HepG2 (cell line): Measurements from ENCODE around the gene NPDC1. TPM values are rescaled to one million over a fixed set of nuclear protein-coding genes. Genes with fewer than 3 reads are reported as not detected.

Source experiments
- AGO2 ChIP-seq: fragments of 200-400 bp; formaldehyde crosslinking; optimal IDR thresholded peaks from 2 replicates; pipeline ENCODE3; 2017; ENCODE audit warnings: mild to moderate bottlenecking, low read depth, low read length, moderate library complexity
- FOXJ3 ChIP-seq: sonication (generic); formaldehyde crosslinking; IDR thresholded peaks from 2 replicates; pipeline ENCODE4 v1.4.0; 2020; ENCODE audit warnings: missing genetic modification reagents, mild to moderate bottlenecking, borderline replicate concordance
- LCORL ChIP-seq, 2 experiments: fragments of 450-650 bp in 1 of 2; sonication (generic) in 1 of 2; formaldehyde crosslinking in 1 of 2; IDR thresholded peaks; 2 replicates each; pipeline versions ENCODE4 v1.5.0 to v1.6.1; 2017 to 2020; ENCODE audit warnings: antibody characterized with exemption in 1 of 2, missing genetic modification reagents in 1 of 2
- MEF2D ChIP-seq: sonication (generic); formaldehyde crosslinking; IDR thresholded peaks from 2 replicates; pipeline ENCODE4 v1.5.1; 2020; ENCODE audit warnings: mild to moderate bottlenecking, missing genetic modification reagents
- MXD4 ChIP-seq: IDR thresholded peaks from 2 replicates; pipeline ENCODE4 v1.6.1; 2016; ENCODE audit warnings: mild to moderate bottlenecking, missing biosample characterization, missing genetic modification reagents
- MYC ChIP-seq: sonication (generic); formaldehyde crosslinking; IDR thresholded peaks from 2 replicates; pipeline ENCODE4 v1.9.0; 2021; ENCODE audit warnings: missing genetic modification reagents, borderline replicate concordance
- NR2F6 ChIP-seq, 2 experiments: IDR thresholded peaks; 2 replicates each; pipeline ENCODE4 v1.6.1; 2016; ENCODE audit warnings: antibody characterized with exemption in 1 of 2, mild to moderate bottlenecking in 1 of 2
- PCBP1 ChIP-seq: fragments of 200-400 bp; formaldehyde crosslinking; IDR thresholded peaks from 2 replicates; pipeline ENCODE4 v1.6.1; 2017; ENCODE audit warnings: mild to moderate bottlenecking, low read depth, low read length, borderline replicate concordance
- PITX1 ChIP-seq: sonication (generic); formaldehyde crosslinking; IDR thresholded peaks from 2 replicates; pipeline ENCODE4 v1.5.1; 2020; ENCODE audit warnings: mild to moderate bottlenecking, missing genetic modification reagents
- REPIN1 ChIP-seq: sonication (generic); formaldehyde crosslinking; IDR thresholded peaks from 2 replicates; pipeline ENCODE4 v1.8.0; 2022; ENCODE audit warnings: missing genetic modification reagents, low read depth, mild to moderate bottlenecking, borderline replicate concordance
- ZFP41 ChIP-seq: sonication (generic); formaldehyde crosslinking; IDR thresholded peaks from 2 replicates; pipeline ENCODE4 v1.4.0; 2020; ENCODE audit warnings: mild to moderate bottlenecking, missing genetic modification reagents, borderline replicate concordance
- ZMYM2 ChIP-seq: sonication (generic); formaldehyde crosslinking; IDR thresholded peaks from 2 replicates; pipeline ENCODE4 v1.8.0; 2022; ENCODE audit warnings: mild to moderate bottlenecking, missing genetic modification reagents
- ZMYM3 ChIP-seq: sonication (generic); formaldehyde crosslinking; IDR thresholded peaks from 2 replicates; pipeline ENCODE4 v1.5.1; 2020; ENCODE audit warnings: mild to moderate bottlenecking, missing genetic modification reagents
- ZNF264 ChIP-seq: sonication (generic); formaldehyde crosslinking; IDR thresholded peaks from 2 replicates; pipeline ENCODE4 v1.4.0; 2020; ENCODE audit warnings: missing genetic modification reagents
- ZNF292 ChIP-seq: sonication (generic); formaldehyde crosslinking; IDR thresholded peaks from 2 replicates; pipeline ENCODE4 v1.8.1; 2022; ENCODE audit warnings: mild to moderate bottlenecking, low read depth, missing genetic modification reagents, borderline replicate concordance
- ZNF451 ChIP-seq: sonication (generic); formaldehyde crosslinking; IDR thresholded peaks from 2 replicates; pipeline ENCODE4 v1.5.0; 2020; ENCODE audit warnings: mild to moderate bottlenecking, missing genetic modification reagents
- ZNF782 ChIP-seq: sonication (generic); formaldehyde crosslinking; IDR thresholded peaks from 2 replicates; pipeline ENCODE4 v1.4.0; 2020; ENCODE audit warnings: missing genetic modification reagents, mild to moderate bottlenecking, borderline replicate concordance
- ZNF839 ChIP-seq: sonication (generic); formaldehyde crosslinking; IDR thresholded peaks from 2 replicates; pipeline ENCODE4 v1.4.0; 2020; ENCODE audit warnings: missing genetic modification reagents, mild to moderate bottlenecking, borderline replicate concordance
- polyA plus RNA-seq, 8 experiments: library from polyadenylated mRNA; depleted of rRNA in 3 of 8; stranded (reverse) in 7 of 8; unstranded in 1 of 8; fragments of >200 nt; fragmentation: Illumina TruSeq in 4 of 8; extraction: Trizol in 4 of 8; gene quantifications; 2 replicates each; pipeline versions ENCODE4 v1.2.1 to v1.2.3, GENCODE V29; 2011 to 2016; ENCODE audit warnings: low read depth in 4 of 8, missing spikeins in 1 of 8, mixed read lengths in 1 of 8; ENCODE audit not compliant: insufficient read depth in 1 of 8
- total RNA-seq, 5 experiments: library from RNA; depleted of rRNA; stranded (reverse); fragments of >200 nt; fragmentation: Illumina TruSeq; extraction: Trizol; gene quantifications; 2 replicates each; pipeline ENCODE4 v1.2.3, GENCODE V29; 2016; ENCODE audit warnings: low read depth in 1 of 5
- TF ChIP-seq, protein P1 (sequence below): sonication (generic); formaldehyde crosslinking; IDR thresholded peaks from 2 replicates; pipeline ENCODE4 v1.4.0; 2020; ENCODE audit warnings: missing genetic modification reagents
- TF ChIP-seq, protein P2 (sequence below): sonication (generic); formaldehyde crosslinking; IDR thresholded peaks from 2 replicates; pipeline ENCODE4 v1.5.0; 2020; ENCODE audit warnings: missing genetic modification reagents, mild to moderate bottlenecking, borderline replicate concordance
- TF ChIP-seq, protein P3 (sequence below): sonication (generic); formaldehyde crosslinking; IDR thresholded peaks from 2 replicates; pipeline ENCODE4 v1.5.1; 2020; ENCODE audit warnings: mild to moderate bottlenecking, missing genetic modification reagents, moderate library complexity
- TF ChIP-seq, protein P4 (sequence below): sonication (generic); formaldehyde crosslinking; IDR thresholded peaks from 2 replicates; pipeline ENCODE4 v1.8.1; 2022; ENCODE audit warnings: mild to moderate bottlenecking, missing genetic modification reagents
- TF ChIP-seq, protein P5 (sequence below): sonication (generic); formaldehyde crosslinking; IDR thresholded peaks from 2 replicates; pipeline ENCODE4 v1.8.0; 2022; ENCODE audit warnings: mild to moderate bottlenecking, missing genetic modification reagents

The NPDC1 gene
- total and polyA plus RNA-seq, 2 of the 13 experiments (the other 11 are each of a cell fraction or from before 2014, with no cell fraction given), result 0.84 to 5.4 TPM

DNA sequence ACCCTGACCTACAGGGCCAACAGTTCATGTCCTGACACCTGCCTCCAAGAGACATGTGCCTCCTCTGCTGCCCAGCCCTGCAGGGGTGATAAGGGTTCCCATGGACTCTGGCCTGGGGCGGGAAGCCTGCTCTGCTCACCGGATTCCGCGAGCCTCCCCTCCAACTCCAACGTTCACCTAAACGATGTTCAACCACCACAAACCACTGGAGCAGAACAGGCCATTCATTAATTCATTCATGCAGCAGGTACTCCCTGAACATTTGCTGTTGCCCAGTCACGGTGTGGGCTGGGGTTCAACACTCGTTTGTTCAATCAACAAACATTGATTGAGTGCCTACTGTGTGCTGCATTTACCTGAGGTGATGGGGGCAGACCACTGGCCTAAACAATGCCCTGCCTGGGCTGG, 28.0 kb upstream of the NPDC1 start (continued):
- TF ChIP-seq MEF2D (CRISPR knock-in tag) (peak; percentile 44; the same call in 1 of the 2 replicates), LCORL (IDR thresholded peaks at IDR 0.05) (no peak), LCORL (CRISPR knock-in tag; IDR thresholded peaks at IDR 0.05) (peak; percentile 54; the same call in 1 of the 2 replicates), MXD4 (0 out of 2 replicates have a peak, but pooled peaks have one; percentile 18), ZFP41 (no peak), AGO2 (no peak), ZMYM3 (CRISPR knock-in tag) (peak; percentile 83), ZNF451 (CRISPR knock-in tag) (no peak), ZNF264 (CRISPR knock-in tag) (peak; percentile 43; the same call in 1 of the 2 replicates), ZMYM2 (0 out of 2 replicates have a peak, but pooled peaks have one; percentile 23), FOXJ3 (CRISPR knock-in tag) (no peak), ZNF292 (CRISPR knock-in tag) (0 out of 2 replicates have a peak, but pooled peaks have one; percentile 21), PCBP1 (no peak), MYC (CRISPR knock-in tag) (peak; percentile 83), ZNF839 (no peak), NR2F6 (IDR thresholded peaks at IDR 0.05) (no peak), NR2F6 (CRISPR knock-in tag; IDR thresholded peaks at IDR 0.05) (0 out of 2 replicates have a peak, but pooled peaks have one; percentile 24), REPIN1 (CRISPR knock-in tag) (no peak), ZNF782 (CRISPR knock-in tag) (no peak), PITX1 (CRISPR knock-in tag) (peak; percentile 38; the same call in 1 of the 2 replicates)
- TF ChIP-seq, protein P1, sequence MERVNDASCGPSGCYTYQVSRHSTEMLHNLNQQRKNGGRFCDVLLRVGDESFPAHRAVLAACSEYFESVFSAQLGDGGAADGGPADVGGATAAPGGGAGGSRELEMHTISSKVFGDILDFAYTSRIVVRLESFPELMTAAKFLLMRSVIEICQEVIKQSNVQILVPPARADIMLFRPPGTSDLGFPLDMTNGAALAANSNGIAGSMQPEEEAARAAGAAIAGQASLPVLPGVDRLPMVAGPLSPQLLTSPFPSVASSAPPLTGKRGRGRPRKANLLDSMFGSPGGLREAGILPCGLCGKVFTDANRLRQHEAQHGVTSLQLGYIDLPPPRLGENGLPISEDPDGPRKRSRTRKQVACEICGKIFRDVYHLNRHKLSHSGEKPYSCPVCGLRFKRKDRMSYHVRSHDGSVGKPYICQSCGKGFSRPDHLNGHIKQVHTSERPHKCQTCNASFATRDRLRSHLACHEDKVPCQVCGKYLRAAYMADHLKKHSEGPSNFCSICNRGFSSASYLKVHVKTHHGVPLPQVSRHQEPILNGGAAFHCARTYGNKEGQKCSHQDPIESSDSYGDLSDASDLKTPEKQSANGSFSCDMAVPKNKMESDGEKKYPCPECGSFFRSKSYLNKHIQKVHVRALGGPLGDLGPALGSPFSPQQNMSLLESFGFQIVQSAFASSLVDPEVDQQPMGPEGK (CRISPR knock-in tag), result peak; percentile 41; the same call in 1 of the 2 replicates
- TF ChIP-seq, protein P2, sequence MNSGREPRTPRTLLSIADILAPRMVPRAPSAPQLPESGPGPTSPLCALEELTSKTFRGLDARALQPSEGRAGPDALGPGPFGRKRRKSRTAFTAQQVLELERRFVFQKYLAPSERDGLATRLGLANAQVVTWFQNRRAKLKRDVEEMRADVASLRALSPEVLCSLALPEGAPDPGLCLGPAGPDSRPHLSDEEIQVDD (CRISPR knock-in tag), result 0 out of 2 replicates have a peak, but pooled peaks have one; percentile 49
- TF ChIP-seq, protein P3, sequence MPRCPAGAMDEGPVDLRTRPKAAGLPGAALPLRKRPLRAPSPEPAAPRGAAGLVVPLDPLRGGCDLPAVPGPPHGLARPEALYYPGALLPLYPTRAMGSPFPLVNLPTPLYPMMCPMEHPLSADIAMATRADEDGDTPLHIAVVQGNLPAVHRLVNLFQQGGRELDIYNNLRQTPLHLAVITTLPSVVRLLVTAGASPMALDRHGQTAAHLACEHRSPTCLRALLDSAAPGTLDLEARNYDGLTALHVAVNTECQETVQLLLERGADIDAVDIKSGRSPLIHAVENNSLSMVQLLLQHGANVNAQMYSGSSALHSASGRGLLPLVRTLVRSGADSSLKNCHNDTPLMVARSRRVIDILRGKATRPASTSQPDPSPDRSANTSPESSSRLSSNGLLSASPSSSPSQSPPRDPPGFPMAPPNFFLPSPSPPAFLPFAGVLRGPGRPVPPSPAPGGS (CRISPR knock-in tag), result 0 out of 2 replicates have a peak, but pooled peaks have one; percentile 38
- TF ChIP-seq, protein P4, sequence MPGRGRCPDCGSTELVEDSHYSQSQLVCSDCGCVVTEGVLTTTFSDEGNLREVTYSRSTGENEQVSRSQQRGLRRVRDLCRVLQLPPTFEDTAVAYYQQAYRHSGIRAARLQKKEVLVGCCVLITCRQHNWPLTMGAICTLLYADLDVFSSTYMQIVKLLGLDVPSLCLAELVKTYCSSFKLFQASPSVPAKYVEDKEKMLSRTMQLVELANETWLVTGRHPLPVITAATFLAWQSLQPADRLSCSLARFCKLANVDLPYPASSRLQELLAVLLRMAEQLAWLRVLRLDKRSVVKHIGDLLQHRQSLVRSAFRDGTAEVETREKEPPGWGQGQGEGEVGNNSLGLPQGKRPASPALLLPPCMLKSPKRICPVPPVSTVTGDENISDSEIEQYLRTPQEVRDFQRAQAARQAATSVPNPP (CRISPR knock-in tag), result no peak
- TF ChIP-seq, protein P5, sequence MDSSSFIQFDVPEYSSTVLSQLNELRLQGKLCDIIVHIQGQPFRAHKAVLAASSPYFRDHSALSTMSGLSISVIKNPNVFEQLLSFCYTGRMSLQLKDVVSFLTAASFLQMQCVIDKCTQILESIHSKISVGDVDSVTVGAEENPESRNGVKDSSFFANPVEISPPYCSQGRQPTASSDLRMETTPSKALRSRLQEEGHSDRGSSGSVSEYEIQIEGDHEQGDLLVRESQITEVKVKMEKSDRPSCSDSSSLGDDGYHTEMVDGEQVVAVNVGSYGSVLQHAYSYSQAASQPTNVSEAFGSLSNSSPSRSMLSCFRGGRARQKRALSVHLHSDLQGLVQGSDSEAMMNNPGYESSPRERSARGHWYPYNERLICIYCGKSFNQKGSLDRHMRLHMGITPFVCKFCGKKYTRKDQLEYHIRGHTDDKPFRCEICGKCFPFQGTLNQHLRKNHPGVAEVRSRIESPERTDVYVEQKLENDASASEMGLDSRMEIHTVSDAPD, result no peak
